Endothelial cell (in vitro differentiated cells): ENCODE measurements around the gene GREB1L. TPM values are rescaled to one million over a fixed set of nuclear protein-coding genes. Genes with fewer than 3 reads are reported as not detected.

ENCODE experiments used
- DNase-seq: peaks from one replicate; pipeline ENCODE4 v3.0.0; 2021; ENCODE audit warnings: low spot score
- H3K27ac Mint-ChIP-seq: one replicate; pipeline ENCODE4 v1.8.0; 2021; ENCODE audit warnings: mixed read lengths, inconsistent platforms; ENCODE audit not compliant: unreplicated experiment
- H3K27me3 Mint-ChIP-seq: one replicate; pipeline ENCODE4 v1.8.0; 2021; ENCODE audit warnings: mild to moderate bottlenecking, moderate library complexity, mixed read lengths, inconsistent platforms; ENCODE audit not compliant: unreplicated experiment
- H3K36me3 Mint-ChIP-seq: one replicate; pipeline ENCODE4 v1.8.0; 2021; ENCODE audit warnings: mild to moderate bottlenecking, low read depth, mixed read lengths, inconsistent platforms; ENCODE audit not compliant: unreplicated experiment
- H3K4me1 Mint-ChIP-seq: one replicate; pipeline ENCODE4 v1.8.0; 2021; ENCODE audit warnings: mild to moderate bottlenecking, mixed read lengths, inconsistent platforms; ENCODE audit not compliant: unreplicated experiment
- H3K4me3 Mint-ChIP-seq: one replicate; pipeline ENCODE4 v1.8.0; 2021; ENCODE audit warnings: mild to moderate bottlenecking, mixed read lengths, inconsistent platforms; ENCODE audit not compliant: unreplicated experiment
- H3K9me3 Mint-ChIP-seq: one replicate; pipeline ENCODE4 v1.8.0; 2021; ENCODE audit warnings: mixed read lengths, inconsistent platforms; ENCODE audit not compliant: unreplicated experiment
- CTCF ChIP-seq: fragments of 200-600 bp; sonication (generic); IDR thresholded peaks from one replicate; pipeline ENCODE4 v1.5.0; 2021; ENCODE audit warnings: antibody characterized with exemption; ENCODE audit not compliant: unreplicated experiment
- total RNA-seq: library from RNA; stranded (reverse); fragmentation: NEBNext Ultra II Directional; extraction: Animal tissue kit (Norgen Biotek cat#: 25700); gene quantifications from one replicate; pipeline ENCODE4 v1.2.1, GENCODE V29; 2021; ENCODE audit not compliant: unreplicated experiment

GREB1L gene
- total RNA-seq, 1 donor from 2014 or later = 105 TPM

DNA sequence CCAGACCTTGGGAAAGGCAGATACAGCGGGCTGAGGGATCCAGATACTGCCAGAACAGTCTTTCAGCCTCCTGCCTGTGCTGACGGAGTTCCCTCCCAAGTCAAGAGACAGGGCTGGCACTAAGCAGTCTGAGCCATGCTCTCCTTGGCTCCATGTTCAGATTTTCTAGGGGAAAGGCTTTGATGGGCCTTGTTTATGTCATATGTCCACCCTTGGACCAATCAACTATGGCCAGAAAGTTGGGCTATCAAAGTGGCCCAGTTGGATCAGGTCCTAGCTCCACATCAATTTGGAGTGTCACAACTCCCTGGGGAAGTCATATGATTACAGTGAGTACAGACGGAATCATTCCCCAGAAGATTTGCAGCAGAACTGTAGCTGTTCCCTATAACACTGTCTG is 152.0 kb downstream of the GREB1L start:
- H3K4me3 Mint-ChIP-seq = no peak overlapping the region
- no peaks in the 10 kb centered on the region for H3K9me3 Mint-ChIP-seq
- peaks cover 15% of the 10 kb centered on the region for H3K36me3 Mint-ChIP-seq
- no peaks in the 10 kb centered on the region for H3K27me3 Mint-ChIP-seq
- H3K4me1 Mint-ChIP-seq = no peaks in the 10 kb centered on the region
- H3K27ac Mint-ChIP-seq = no peak overlapping the region
- DNase-seq = no peak
- no peak for TF ChIP-seq CTCF

GRCh38 chr18:21398121-21398520 is 156.1 kb downstream of the GREB1L start:
- Mint-ChIP-seq H3K36me3 (peaks cover 17% of the 10 kb centered on the region), H3K27ac (no peak overlapping the region), H3K4me1 (no peaks in the 10 kb centered on the region), H3K27me3 (no peaks in the 10 kb centered on the region), H3K4me3 (no peak overlapping the region), H3K9me3 (no peaks in the 10 kb centered on the region)
- TF ChIP-seq CTCF = no peak
- DNase-seq = no peak

DNA sequence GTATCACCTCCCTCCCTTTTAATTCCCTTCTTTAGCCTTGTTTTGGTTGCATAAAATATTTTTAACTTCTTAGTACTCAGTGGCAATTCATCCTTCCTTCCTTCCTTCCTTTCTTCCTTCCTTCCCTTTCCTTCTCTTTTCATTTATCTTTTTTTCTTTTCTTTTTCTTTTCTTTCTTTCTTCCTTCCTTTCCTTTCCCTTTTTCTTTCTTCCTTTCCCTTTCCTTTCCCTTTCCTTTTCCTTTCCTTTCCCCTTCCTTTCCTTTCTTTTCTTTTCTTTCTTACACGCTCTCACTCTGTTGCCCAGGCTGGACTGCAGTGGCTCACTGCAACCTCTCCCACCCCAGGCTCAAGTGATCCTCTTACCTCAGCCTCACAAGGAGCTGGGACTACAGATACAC is 160.2 kb downstream of the GREB1L start:
- H3K4me3 Mint-ChIP-seq = no peak overlapping the region
- TF ChIP-seq CTCF = no peak
- no peaks in the 10 kb centered on the region for H3K4me1 Mint-ChIP-seq
- no peak for DNase-seq
- no peaks in the 10 kb centered on the region for H3K9me3 Mint-ChIP-seq
- H3K36me3 Mint-ChIP-seq = peaks cover 29% of the 10 kb centered on the region
- H3K27me3 Mint-ChIP-seq = no peaks in the 10 kb centered on the region
- no peak overlapping the region for H3K27ac Mint-ChIP-seq

- no peaks in the 10 kb centered on the region for H3K9me3 Mint-ChIP-seq
- H3K36me3 Mint-ChIP-seq = peaks cover 29% of the 10 kb centered on the region
- no peaks in the 10 kb centered on the region for H3K4me1 Mint-ChIP-seq
- DNase-seq = no peak
- TF ChIP-seq CTCF = no peak
- H3K27me3 Mint-ChIP-seq = no peaks in the 10 kb centered on the region
- H3K4me3 Mint-ChIP-seq = no peak overlapping the region
- H3K27ac Mint-ChIP-seq = no peak overlapping the region
Measured at GRCh38 chr18:21404426-21404825, 162.4 kb downstream of the GREB1L start.

GRCh38 chr18:21406116-21406515 is 164.1 kb downstream of the GREB1L start:
- DNase-seq = no peak
- H3K4me1 Mint-ChIP-seq = no peaks in the 10 kb centered on the region
- H3K36me3 Mint-ChIP-seq = peaks cover 26% of the 10 kb centered on the region
- no peak for TF ChIP-seq CTCF
- no peak overlapping the region for H3K27ac Mint-ChIP-seq
- no peak overlapping the region for H3K4me3 Mint-ChIP-seq
- no peaks in the 10 kb centered on the region for H3K9me3 Mint-ChIP-seq
- no peaks in the 10 kb centered on the region for H3K27me3 Mint-ChIP-seq
